Fibroblast of pulmonary artery (primary cell): ENCODE data around the gene GREM1.

Experiments used
- DNase-seq: peaks from one replicate; pipeline ENCODE4 v3.0.0-alpha.2; 2010; ENCODE audit warnings: low read depth
- H3K4me3 ChIP-seq: replicated peaks from 2 replicates; pipeline ENCODE4 v1.5.1; 2011; ENCODE audit warnings: low read depth, mild to moderate bottlenecking, control low read depth, low read length, moderate library complexity
- CTCF ChIP-seq: IDR thresholded peaks from 2 replicates; pipeline ENCODE4 v1.5.1; 2011; ENCODE audit warnings: mild to moderate bottlenecking, control low read depth, low read length, inconsistent platforms; ENCODE audit errors: missing control alignments

Gene GREM1

GRCh38 chr15:32737304-32737703 lies 19.5 kb downstream of the GREM1 start:
- no peak for DNase-seq
- TF ChIP-seq CTCF = no peak
- H3K4me3 ChIP-seq = no peak overlapping the region

GRCh38 chr15:32738666-32739065 lies 20.9 kb downstream of the GREM1 start:
- no peak for DNase-seq
- no peak overlapping the region for H3K4me3 ChIP-seq
- TF ChIP-seq CTCF = no peak

DNA sequence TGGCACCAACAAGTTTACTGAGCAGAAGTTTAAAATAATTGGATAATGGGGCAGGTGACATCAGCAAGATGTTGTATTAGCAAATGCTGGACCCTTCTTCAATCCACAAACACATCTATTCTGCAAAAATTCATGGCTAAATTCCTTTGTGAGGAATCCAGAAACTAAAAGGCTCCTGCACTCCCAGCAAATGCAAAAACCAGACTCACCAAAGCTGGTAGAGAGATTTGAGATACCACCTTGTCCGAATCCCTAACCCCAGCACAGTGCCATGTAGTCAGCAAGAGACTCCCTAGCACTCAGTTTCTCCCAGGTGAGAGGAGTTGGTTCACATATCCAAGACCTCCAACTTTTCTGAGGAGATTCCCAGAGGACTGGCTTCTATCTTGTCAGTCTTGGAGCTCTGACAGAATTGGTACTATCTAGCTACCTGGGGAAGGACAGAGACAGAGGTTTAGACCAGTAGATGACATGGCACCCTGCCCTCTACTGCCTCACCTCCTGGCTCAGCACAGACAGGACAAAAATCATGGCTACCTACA lies 21.8 kb downstream of the GREM1 start:
- TF ChIP-seq CTCF = no peak
- DNase-seq = no peak
- no peak overlapping the region for H3K4me3 ChIP-seq

- TF ChIP-seq CTCF = no peak
- peak; percentile 36 for DNase-seq
- no peak overlapping the region for H3K4me3 ChIP-seq
These were observed 25.8 kb downstream of the GREM1 start for GRCh38 chr15:32743411-32744140.

DNA sequence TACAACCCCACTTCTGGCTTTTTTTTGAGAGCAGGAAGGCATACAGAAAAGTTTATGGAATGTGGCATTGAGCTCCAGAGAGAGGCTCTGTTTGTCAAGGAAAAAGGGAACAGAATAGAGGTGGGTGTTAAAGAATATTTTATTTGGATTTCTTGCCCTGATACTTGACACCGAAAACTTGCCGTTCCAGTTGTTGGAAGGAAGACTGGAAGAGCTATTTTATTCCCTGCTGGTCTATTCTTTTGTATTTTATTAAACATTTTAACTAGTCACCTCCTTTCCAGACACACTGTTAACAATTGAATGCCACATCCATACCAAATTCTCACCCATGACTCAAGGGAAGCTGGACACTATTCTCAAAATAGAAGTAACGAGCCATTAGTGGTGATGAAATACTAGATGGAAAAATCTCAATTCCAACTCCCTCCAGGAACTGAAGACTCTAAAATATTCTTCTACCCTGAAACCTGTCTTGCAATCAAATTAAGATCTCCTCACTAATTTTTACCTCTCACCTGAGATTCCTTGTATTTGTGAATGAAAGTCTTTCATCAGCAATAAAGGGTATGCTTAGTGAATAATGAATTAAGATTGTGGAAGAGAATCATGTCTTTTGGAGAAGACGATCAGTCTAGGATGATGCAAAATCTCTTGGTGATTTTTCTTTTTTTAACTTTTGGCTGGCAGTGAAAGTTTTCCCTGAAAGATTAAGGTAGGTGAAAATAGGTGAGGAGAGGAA lies 28.5 kb downstream of the GREM1 start:
- no peak for DNase-seq
- H3K4me3 ChIP-seq = no peak overlapping the region
- no peak for TF ChIP-seq CTCF

- DNase-seq = no peak
- TF ChIP-seq CTCF = no peak
- H3K4me3 ChIP-seq = no peak overlapping the region
These were observed 30.1 kb downstream of the GREM1 start for GRCh38 chr15:32747921-32748342.
